Osteoblast (primary cell): ENCODE data around the gene JAG2. TPM values are rescaled to one million over a fixed set of nuclear protein-coding genes. Genes with fewer than 3 reads are reported as not detected.
A peak's percentile ranks its signal among the peaks of the same experiment; 100 is the strongest.

Experiments
- DNase-seq: peaks from one replicate; pipeline ENCODE4 v3.0.0; 2011; ENCODE audit warnings: low spot score, mixed read lengths; ENCODE audit not compliant: insufficient read length; ENCODE audit errors: missing footprints
- H2AFZ ChIP-seq: 2 replicates; pipeline ENCODE4 v1.6.0; 2011; ENCODE audit warnings: mild to moderate bottlenecking, low read length
- H3K27ac ChIP-seq: 2 replicates; pipeline ENCODE4 v1.5.1; 2011; ENCODE audit warnings: mild to moderate bottlenecking, low read depth, low read length, moderate library complexity
- H3K27me3 ChIP-seq: 2 replicates; pipeline ENCODE4 v1.6.0; 2012; ENCODE audit warnings: mild to moderate bottlenecking, control low read depth, inconsistent platforms, low read length, moderate library complexity; ENCODE audit not compliant: insufficient read depth
- H3K36me3 ChIP-seq: 2 replicates; pipeline ENCODE4 v1.5.1; 2011; ENCODE audit warnings: mild to moderate bottlenecking, low read length, control low read depth, moderate library complexity; ENCODE audit not compliant: insufficient read depth
- H3K4me1 ChIP-seq: 2 replicates; pipeline ENCODE4 v1.5.1; 2011; ENCODE audit warnings: mild to moderate bottlenecking, low read length, control low read depth, moderate library complexity; ENCODE audit not compliant: insufficient read depth
- H3K4me2 ChIP-seq: 2 replicates; pipeline ENCODE4 v1.6.0; 2011; ENCODE audit warnings: mild to moderate bottlenecking, low read length; ENCODE audit not compliant: insufficient read depth
- H3K4me3 ChIP-seq: fragments of 200-600 bp; sonication (generic); 3 replicates; pipeline ENCODE4 v1.5.1; 2012; ENCODE audit warnings: mild to moderate bottlenecking, low read length, inconsistent platforms; ENCODE audit not compliant: insufficient read depth
- H3K79me2 ChIP-seq: 2 replicates; pipeline ENCODE4 v1.6.0; 2012; ENCODE audit warnings: mild to moderate bottlenecking, low read length, control low read depth, inconsistent platforms; ENCODE audit not compliant: insufficient read depth
- H3K9me3 ChIP-seq: 2 replicates; pipeline ENCODE4 v1.5.1; 2011; ENCODE audit warnings: low read depth, low read length, control low read depth
- H4K20me1 ChIP-seq: 2 replicates; pipeline ENCODE4 v1.6.0; 2012; ENCODE audit warnings: mild to moderate bottlenecking, low read length, control low read depth; ENCODE audit not compliant: insufficient read depth
- CTCF ChIP-seq: IDR thresholded peaks from 2 replicates; pipeline ENCODE4 v1.5.1; 2011; ENCODE audit warnings: mild to moderate bottlenecking, low read depth, low read length, moderate library complexity; ENCODE audit errors: extremely low read depth
- total RNA-seq: library from RNA; depleted of rRNA; stranded (reverse); fragments of >200 nt; gene quantifications from 2 replicates; pipeline ENCODE4 v1.2.3, GENCODE V29; 2012

Gene JAG2
- total RNA-seq, 1 donor, result 3.3 TPM

DNA sequence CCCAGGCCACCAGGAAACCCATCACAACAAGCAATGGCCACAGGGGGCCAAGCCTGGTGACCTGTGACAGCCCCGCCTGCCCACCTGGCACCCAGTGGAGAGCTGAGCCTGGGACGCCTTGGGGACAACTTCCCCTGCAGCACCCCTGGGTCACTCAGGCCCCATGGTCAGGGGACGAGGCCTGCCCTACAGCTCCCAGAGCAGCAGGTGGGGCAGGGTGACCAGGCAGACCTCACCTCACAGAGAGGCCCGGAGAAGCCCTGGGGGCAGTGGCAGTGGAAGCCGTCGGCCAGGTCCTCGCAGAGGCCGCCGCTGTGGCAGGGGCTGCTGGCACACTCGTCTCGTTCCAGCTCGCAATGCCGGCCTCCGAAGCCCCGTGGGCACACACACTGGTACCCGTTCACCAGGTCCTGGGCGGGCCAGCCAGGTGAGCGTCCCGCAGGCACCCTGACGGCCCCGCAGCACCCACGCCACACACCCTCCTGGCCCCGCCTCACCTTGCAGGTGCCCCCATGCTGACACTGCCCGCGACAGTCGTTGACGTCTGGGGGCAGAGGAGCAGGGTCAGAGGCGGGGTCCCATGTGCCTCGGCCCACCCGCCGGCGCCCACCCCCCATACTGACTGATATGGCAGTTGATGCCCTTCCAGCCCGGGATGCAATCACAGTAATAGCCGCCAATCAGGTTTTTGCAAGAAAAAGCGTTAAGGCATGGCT, 18.1 kb downstream of the JAG2 start:
- Histone ChIP-seq H4K20me1 (no peaks in the 10 kb centered on the region), H3K27me3 (no peaks in the 10 kb centered on the region), H2AFZ (no peak overlapping the region), H3K79me2 (no peaks in the 10 kb centered on the region), H3K4me2 (no peak overlapping the region), H3K9me3 (no peaks in the 10 kb centered on the region), H3K27ac (no peak overlapping the region), H3K4me1 (no peaks in the 10 kb centered on the region), H3K36me3 (no peaks in the 10 kb centered on the region), H3K4me3 (no peak overlapping the region)
- no peak for TF ChIP-seq CTCF
- peak; percentile 84 for DNase-seq

GRCh38 chr14:105150026-105150367, 18.6 kb downstream of the JAG2 start:
- H3K4me2 ChIP-seq, result no peak overlapping the region
- H3K27ac ChIP-seq, result no peak overlapping the region
- no peak overlapping the region for H3K4me3 ChIP-seq
- DNase-seq, result peak; percentile 86
- no peaks in the 10 kb centered on the region for H3K27me3 ChIP-seq
- H3K9me3 ChIP-seq, result no peaks in the 10 kb centered on the region
- no peak overlapping the region for H2AFZ ChIP-seq
- no peaks in the 10 kb centered on the region for H3K79me2 ChIP-seq
- TF ChIP-seq CTCF, result no peak
- H4K20me1 ChIP-seq, result no peaks in the 10 kb centered on the region
- no peaks in the 10 kb centered on the region for H3K36me3 ChIP-seq
- no peaks in the 10 kb centered on the region for H3K4me1 ChIP-seq

DNA sequence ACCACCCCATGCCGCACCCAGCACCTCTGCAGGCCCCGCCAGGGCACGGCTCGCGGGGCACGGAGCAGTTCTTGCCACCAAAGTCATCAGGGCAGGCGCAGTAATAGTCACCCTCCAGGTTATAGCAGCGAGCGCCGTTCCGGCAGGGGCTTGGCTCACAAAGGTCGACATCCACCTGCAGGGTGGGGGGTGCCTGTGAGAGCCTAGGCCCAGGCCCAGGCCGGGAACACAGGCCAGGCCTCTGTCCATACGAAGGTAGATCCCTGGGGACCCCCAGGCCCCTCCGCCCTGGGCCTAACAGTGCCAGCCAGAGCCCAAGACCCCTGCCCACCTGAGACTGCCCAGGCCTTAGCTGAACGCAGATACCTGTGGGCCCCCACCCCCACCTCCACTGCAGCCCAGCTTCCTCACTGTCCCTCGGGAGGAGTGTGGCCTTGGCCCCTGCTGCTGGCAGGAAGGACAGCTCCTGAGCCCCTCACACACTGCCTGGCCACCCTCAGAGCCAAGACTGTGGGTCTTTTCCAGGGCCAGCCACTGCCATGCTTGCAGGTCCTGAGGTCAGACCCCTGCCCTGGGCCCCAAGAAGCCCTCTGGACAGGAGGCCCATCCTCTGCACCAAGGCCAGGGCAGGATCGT, 19.3 kb downstream of the JAG2 start:
- Histone ChIP-seq H3K79me2 (no peaks in the 10 kb centered on the region), H3K36me3 (no peaks in the 10 kb centered on the region), H3K4me2 (no peak overlapping the region), H3K9me3 (no peaks in the 10 kb centered on the region), H3K4me3 (no peak overlapping the region), H3K27me3 (no peaks in the 10 kb centered on the region), H4K20me1 (no peaks in the 10 kb centered on the region), H3K27ac (no peak overlapping the region), H3K4me1 (no peaks in the 10 kb centered on the region), H2AFZ (no peak overlapping the region)
- DNase-seq, result peak; percentile 85
- TF ChIP-seq CTCF, result no peak

DNA sequence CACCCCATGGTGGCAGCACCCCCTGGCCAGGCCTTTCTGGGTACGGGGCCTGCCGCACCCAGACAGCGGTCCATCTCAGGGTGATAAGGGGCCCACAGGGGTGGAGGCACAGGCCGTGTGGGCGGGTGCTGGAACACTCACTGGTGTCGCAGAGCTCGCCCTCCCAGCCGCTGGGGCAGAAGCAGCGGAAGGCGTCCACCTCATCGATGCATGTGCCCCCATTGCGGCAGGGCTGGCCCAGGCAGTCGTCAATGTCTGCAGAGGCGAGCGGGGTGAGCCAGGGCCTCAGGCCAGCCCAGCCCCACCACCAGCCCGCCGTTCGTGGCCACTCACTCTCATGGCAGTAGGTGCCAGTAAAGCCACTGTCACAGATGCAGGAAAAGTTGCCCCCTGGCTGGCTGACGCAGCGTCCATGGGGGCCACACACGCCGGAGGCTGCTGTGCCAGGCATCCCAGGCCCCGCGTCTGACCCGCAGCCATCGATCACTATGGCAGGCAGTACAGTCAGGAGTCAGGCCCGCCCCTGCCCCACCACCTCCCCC, 19.9 kb downstream of the JAG2 start:
- H2AFZ ChIP-seq, result no peak overlapping the region
- H3K4me3 ChIP-seq, result no peak overlapping the region
- no peak for TF ChIP-seq CTCF
- H3K36me3 ChIP-seq, result no peaks in the 10 kb centered on the region
- DNase-seq, result peak; percentile 90
- no peak overlapping the region for H3K4me2 ChIP-seq
- H3K27me3 ChIP-seq, result no peaks in the 10 kb centered on the region
- H3K27ac ChIP-seq, result no peak overlapping the region
- no peaks in the 10 kb centered on the region for H3K79me2 ChIP-seq
- no peaks in the 10 kb centered on the region for H3K9me3 ChIP-seq
- H3K4me1 ChIP-seq, result no peaks in the 10 kb centered on the region
- no peaks in the 10 kb centered on the region for H4K20me1 ChIP-seq
